GM04503 (cell line): ENCODE results near the gene PHC2.
A peak's percentile ranks its signal among the peaks of the same experiment; 100 is the strongest.

Source experiments
- DNase-seq: peaks from one replicate; pipeline ENCODE4 v3.0.0-alpha.2; 2012; ENCODE audit warnings: low read depth

The PHC2 gene

GRCh38 chr1:33388805-33389771 lies 41.8 kb downstream of the PHC2 start:
- peak; percentile 90 for DNase-seq

- no peak for DNase-seq
Measured at GRCh38 chr1:33387625-33388024, 43.3 kb downstream of the PHC2 start.

- no peak for DNase-seq
Measured at GRCh38 chr1:33385251-33385650, 45.6 kb downstream of the PHC2 start.

- DNase-seq = no peak
Measured at GRCh38 chr1:33384040-33384812, 46.7 kb downstream of the PHC2 start.

GRCh38 chr1:33383489-33383888 lies 47.4 kb downstream of the PHC2 start:
- no peak for DNase-seq

- no peak for DNase-seq
Measured at GRCh38 chr1:33382661-33383415, 48.1 kb downstream of the PHC2 start.

- DNase-seq = no peak
Measured at GRCh38 chr1:33381977-33382376, 48.9 kb downstream of the PHC2 start.

GRCh38 chr1:33380811-33381210 lies 50.1 kb downstream of the PHC2 start:
- DNase-seq = no peak

- no peak for DNase-seq
Measured at GRCh38 chr1:33379631-33380354, 51.1 kb downstream of the PHC2 start.

- no peak for DNase-seq
Measured at GRCh38 chr1:33378976-33379375, 51.9 kb downstream of the PHC2 start.

- no peak for DNase-seq
Measured at GRCh38 chr1:33378524-33378923, 52.4 kb downstream of the PHC2 start.

GRCh38 chr1:33377756-33378155 lies 53.1 kb downstream of the PHC2 start:
- DNase-seq = no peak

GRCh38 chr1:33377013-33377412 lies 53.9 kb downstream of the PHC2 start:
- DNase-seq = no peak

GRCh38 chr1:33375316-33375715 lies 55.6 kb downstream of the PHC2 start:
- no peak for DNase-seq

- DNase-seq = no peak
Measured at GRCh38 chr1:33374336-33375105, 56.4 kb downstream of the PHC2 start.

- DNase-seq = no peak
Measured at GRCh38 chr1:33373606-33374005, 57.3 kb downstream of the PHC2 start.

GRCh38 chr1:33372677-33373076 lies 58.2 kb downstream of the PHC2 start:
- DNase-seq = no peak

- DNase-seq = no peak
Measured at GRCh38 chr1:33372162-33372561, 58.7 kb downstream of the PHC2 start.

- DNase-seq = no peak
Measured at GRCh38 chr1:33371334-33371733, 59.6 kb downstream of the PHC2 start.

GRCh38 chr1:33370827-33371226 lies 60.1 kb downstream of the PHC2 start:
- DNase-seq = no peak

GRCh38 chr1:33370301-33370700 lies 60.6 kb downstream of the PHC2 start:
- DNase-seq = no peak
